BLaER1 treated with 17β-estradiol and CSF1 and Interleukin-3, amounts not matched to agents 10 nM and 100 nM (cell line): ENCODE data around the gene TAPT1.

Experiments used
- H3K27ac ChIP-seq, 11 experiments: shearing (Covaris generic); formaldehyde crosslinking; 2 replicates each; pipeline ENCODE4 v1.8.1; 2022
- H3K27me3 ChIP-seq, 11 experiments: shearing (Covaris generic); formaldehyde crosslinking; 2 replicates each; pipeline ENCODE4 v1.8.1; 2022
- H3K36me3 ChIP-seq, 11 experiments: shearing (Covaris generic); formaldehyde crosslinking; 2 replicates each; pipeline ENCODE4 v1.8.1; 2022
- H3K4me1 ChIP-seq, 10 experiments: shearing (Covaris generic); formaldehyde crosslinking; 2 replicates each; pipeline ENCODE4 v1.8.1; 2022
- H3K4me2 ChIP-seq, 11 experiments: shearing (Covaris generic); formaldehyde crosslinking; 2 replicates each; pipeline ENCODE4 v1.8.1; 2022
- H3K4me3 ChIP-seq, 10 experiments: shearing (Covaris generic); formaldehyde crosslinking; 2 replicates each; pipeline ENCODE4 v1.8.1; 2022
- H3K9ac ChIP-seq, 11 experiments: shearing (Covaris generic); formaldehyde crosslinking; 2 replicates each; pipeline ENCODE4 v1.8.1; 2022
- H3K9me3 ChIP-seq, 11 experiments: shearing (Covaris generic); formaldehyde crosslinking; replicated peaks in 1 of 11; 2 replicates each; pipeline ENCODE4 v1.8.1; 2022
- H4K20me1 ChIP-seq, 11 experiments: shearing (Covaris generic); formaldehyde crosslinking; 2 replicates each; pipeline ENCODE4 v1.8.1; 2022
- Cebpa-rat ChIP-seq, 11 experiments: shearing (Covaris generic); IDR thresholded peaks; 2 replicates each; pipeline ENCODE4 v1.8.1; 2022

Gene TAPT1

GRCh38 chr4:16226816-16227461 is 668 bp upstream of the TAPT1 start:
- Histone ChIP-seq H3K27ac (peak overlapping the region; percentile 90 to 97 (median 95)), H3K4me1 (peaks cover 14 to 51% (median 42%) of the 10 kb centered on the region in 10 experiments), H3K36me3 (no peaks in the 10 kb centered on the region), H3K4me3 (peak overlapping the region; percentile 81 to 94 (median 89)), H3K9ac (peak overlapping the region; percentile 93 to 98 (median 95)), H3K27me3 (peaks cover 79 to 96% (median 94%) of the 10 kb centered on the region in 11 experiments), H3K4me2 (peak overlapping the region; percentile 82 to 92 (median 88)), H3K9me3 (no peaks in the 10 kb centered on the region), H4K20me1 (peaks cover 0 to 33% (median 17%) of the 10 kb centered on the region in 11 experiments; a peak in 15 of 22 replicates)
- TF ChIP-seq Cebpa-rat (IDR thresholded peaks at IDR 0.05) = no peak

- TF ChIP-seq Cebpa-rat (IDR thresholded peaks at IDR 0.05) = no peak
- Histone ChIP-seq H3K4me3 (peak overlapping the region; percentile 81 to 94 (median 89)), H3K36me3 (peaks cover 0 to 7% (median 0%) of the 10 kb centered on the region in 11 experiments; a peak in 1 of 22 replicates), H3K9ac (peak overlapping the region; percentile 93 to 98 (median 95)), H3K4me1 (peaks cover 14 to 40% (median 33%) of the 10 kb centered on the region in 10 experiments), H3K27me3 (peaks cover 65 to 80% (median 78%) of the 10 kb centered on the region in 11 experiments), H3K27ac (peak overlapping the region; percentile 90 to 97 (median 95); a peak in 21 of 22 replicates), H3K9me3 (no peaks in the 10 kb centered on the region), H4K20me1 (peaks cover 0 to 35% (median 18%) of the 10 kb centered on the region in 11 experiments; a peak in 15 of 22 replicates), H3K4me2 (peak overlapping the region; percentile 82 to 92 (median 88))
Measured at GRCh38 chr4:16225167-16225862, 956 bp downstream of the TAPT1 start.

GRCh38 chr4:16224264-16225166 is 1.8 kb downstream of the TAPT1 start:
- Histone ChIP-seq H4K20me1 (peaks cover 0 to 35% (median 18%) of the 10 kb centered on the region in 11 experiments; a peak in 15 of 22 replicates), H3K27me3 (peaks cover 57 to 72% (median 70%) of the 10 kb centered on the region in 11 experiments), H3K4me3 (peak overlapping the region; percentile 81 to 94 (median 89)), H3K9ac (peak overlapping the region; percentile 93 to 98 (median 95); a peak in 20 of 22 replicates), H3K4me2 (peak overlapping the region; percentile 74 to 92 (median 88)), H3K36me3 (peaks cover 0 to 12% (median 3%) of the 10 kb centered on the region in 11 experiments; a peak in 5 of 22 replicates), H3K27ac (peak overlapping the region in 10 of 11 experiments; percentile 42 to 97 (median 95); a peak in 20 of 22 replicates), H3K4me1 (peaks cover 14 to 39% (median 28%) of the 10 kb centered on the region in 10 experiments), H3K9me3 (no peaks in the 10 kb centered on the region)
- no peak for TF ChIP-seq Cebpa-rat (IDR thresholded peaks at IDR 0.05)

- Histone ChIP-seq H3K4me3 (no peak overlapping the region), H4K20me1 (peaks cover 3 to 45% (median 21%) of the 10 kb centered on the region in 11 experiments; a peak in 15 of 22 replicates), H3K4me2 (peak overlapping the region; percentile 28 to 92 (median 88); a peak in 19 of 22 replicates), H3K9ac (no peak overlapping the region), H3K36me3 (peaks cover 0 to 17% (median 5%) of the 10 kb centered on the region in 11 experiments; a peak in 6 of 22 replicates), H3K27ac (no peak overlapping the region), H3K27me3 (peaks cover 48 to 57% (median 55%) of the 10 kb centered on the region in 11 experiments), H3K9me3 (no peaks in the 10 kb centered on the region), H3K4me1 (peaks cover 19 to 33% (median 28%) of the 10 kb centered on the region in 10 experiments)
- no peak for TF ChIP-seq Cebpa-rat (IDR thresholded peaks at IDR 0.05)
Measured at GRCh38 chr4:16222957-16223527, 3.2 kb downstream of the TAPT1 start.

- Histone ChIP-seq H3K36me3 (peaks cover 0 to 24% (median 5%) of the 10 kb centered on the region in 11 experiments; a peak in 6 of 22 replicates), H3K4me2 (no peak overlapping the region), H3K9me3 (no peaks in the 10 kb centered on the region), H3K9ac (no peak overlapping the region), H3K4me1 (peaks cover 27 to 35% (median 33%) of the 10 kb centered on the region in 10 experiments), H3K27me3 (peaks cover 10 to 17% (median 15%) of the 10 kb centered on the region in 11 experiments), H3K27ac (no peak overlapping the region), H4K20me1 (peaks cover 7 to 54% (median 30%) of the 10 kb centered on the region in 11 experiments; a peak in 16 of 22 replicates), H3K4me3 (no peak overlapping the region)
- TF ChIP-seq Cebpa-rat (IDR thresholded peaks at IDR 0.05) = no peak
Measured at GRCh38 chr4:16218950-16219349, 7.3 kb downstream of the TAPT1 start.

- H3K4me1 ChIP-seq = peaks cover 18 to 27% (median 20%) of the 10 kb centered on the region in 10 experiments
- H3K4me3 ChIP-seq = no peak overlapping the region
- H3K9ac ChIP-seq = no peak overlapping the region
- H4K20me1 ChIP-seq = peaks cover 0 to 56% (median 21%) of the 10 kb centered on the region in 11 experiments; a peak in 12 of 22 replicates
- H3K27me3 ChIP-seq = peaks cover 0 to 2% (median 0%) of the 10 kb centered on the region in 11 experiments; a peak in 9 of 22 replicates
- peaks cover 0 to 32% (median 6%) of the 10 kb centered on the region in 11 experiments; a peak in 9 of 22 replicates for H3K36me3 ChIP-seq
- H3K27ac ChIP-seq = peak overlapping the region in 1 of 11 experiments; percentile 22; a peak in 1 of 22 replicates
- peak overlapping the region; percentile 34 to 73 (median 59) for H3K4me2 ChIP-seq
- TF ChIP-seq Cebpa-rat (IDR thresholded peaks at IDR 0.05) = no peak
- H3K9me3 ChIP-seq = no peaks in the 10 kb centered on the region
Measured at GRCh38 chr4:16217300-16218051, 8.8 kb downstream of the TAPT1 start.

- H3K27ac ChIP-seq = no peak overlapping the region
- peaks cover 0 to 39% (median 13%) of the 10 kb centered on the region in 11 experiments; a peak in 10 of 22 replicates for H3K36me3 ChIP-seq
- no peak overlapping the region for H3K9ac ChIP-seq
- peaks cover 0 to 53% (median 15%) of the 10 kb centered on the region in 11 experiments; a peak in 12 of 22 replicates for H4K20me1 ChIP-seq
- peaks cover 21 to 36% (median 25%) of the 10 kb centered on the region in 10 experiments for H3K4me1 ChIP-seq
- no peaks in the 10 kb centered on the region for H3K27me3 ChIP-seq
- TF ChIP-seq Cebpa-rat (IDR thresholded peaks at IDR 0.05) = no peak
- no peak overlapping the region for H3K4me3 ChIP-seq
- H3K4me2 ChIP-seq = no peak overlapping the region
- H3K9me3 ChIP-seq = no peaks in the 10 kb centered on the region
Measured at GRCh38 chr4:16213121-16213520, 13.2 kb downstream of the TAPT1 start.
